Skeletal muscle tissue (tissue), 4 donors: Measurements from ENCODE around the gene HIGD1A. TPM values are rescaled to one million over a fixed set of nuclear protein-coding genes. Genes with fewer than 3 reads are reported as not detected.
A peak's percentile ranks its signal among the peaks of the same experiment; 100 is the strongest.

Experiments
- H3K27ac ChIP-seq: one replicate; pipeline ENCODE4 v1.7.0; 2013; ENCODE audit warnings: mild to moderate bottlenecking, low read depth, low read length, inconsistent platforms
- H3K27me3 ChIP-seq, 3 donors: one replicate each; pipeline ENCODE4 v1.7.0; 2013; ENCODE audit warnings: low read length in 3 of 3; ENCODE audit not compliant: control insufficient read depth in 3 of 3, insufficient read depth in 3 of 3
- H3K36me3 ChIP-seq, 3 donors: one replicate each; pipeline ENCODE4 v1.7.0; 2013; ENCODE audit warnings: low read length in 3 of 3; ENCODE audit not compliant: control insufficient read depth in 3 of 3, insufficient read depth in 3 of 3
- H3K4me1 ChIP-seq, 3 donors: one replicate each; pipeline ENCODE4 v1.7.0; 2013; ENCODE audit warnings: low read length in 3 of 3, mild to moderate bottlenecking in 3 of 3; ENCODE audit not compliant: control insufficient read depth in 3 of 3, insufficient read depth in 3 of 3
- H3K4me3 ChIP-seq, 3 donors: one replicate each; pipeline ENCODE4 v1.7.0; 2013; ENCODE audit warnings: low read length in 3 of 3
- H3K9ac ChIP-seq, 3 donors: one replicate each; pipeline ENCODE4 v1.7.0; 2013; ENCODE audit warnings: low read length in 3 of 3, mild to moderate bottlenecking in 3 of 3, moderate library complexity in 2 of 3, low read depth in 1 of 3
- H3K9me3 ChIP-seq, 3 donors: one replicate each; pipeline ENCODE4 v1.7.0; 2013; ENCODE audit warnings: low read length in 3 of 3; ENCODE audit not compliant: control insufficient read depth in 3 of 3
- total RNA-seq: library from RNA; depleted of rRNA; stranded (reverse); fragments of >200 nt; gene quantifications from one replicate; pipeline ENCODE4 v1.2.3, GENCODE V29; 2014
- donor health status: Osteomylitis.

HIGD1A gene
- total RNA-seq, 1 donor from 2014 or later = 63.7 TPM

DNA sequence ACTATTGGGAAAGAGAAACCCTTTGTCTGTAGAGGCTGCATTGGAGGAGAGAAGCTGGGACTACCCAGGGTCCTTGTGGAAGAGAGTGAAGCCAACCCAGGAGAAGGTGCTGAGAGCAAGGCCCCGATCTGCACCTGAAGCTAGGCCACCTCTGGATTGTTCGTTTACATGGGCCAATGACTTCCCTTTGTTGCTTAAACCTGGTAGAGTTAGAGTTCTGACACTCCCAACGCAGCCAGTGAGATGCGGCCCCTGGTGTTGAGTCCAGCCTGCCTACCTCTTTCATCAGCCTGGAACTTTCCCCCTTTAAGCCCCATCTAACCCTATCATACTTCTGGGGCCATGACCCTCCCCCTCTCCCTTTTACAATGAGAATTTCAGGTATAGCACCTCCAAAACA lies 62.0 kb downstream of the HIGD1A start:
- no peaks in the 10 kb centered on the region for H3K36me3 ChIP-seq
- no peaks in the 10 kb centered on the region for H3K9me3 ChIP-seq
- no peak overlapping the region for H3K9ac ChIP-seq
- H3K4me3 ChIP-seq = no peak overlapping the region
- peaks cover 38 to 64% (median 50%) of the 10 kb centered on the region in 3 donors for H3K4me1 ChIP-seq
- peak overlapping the region; percentile 98 for H3K27ac ChIP-seq
- no peaks in the 10 kb centered on the region for H3K27me3 ChIP-seq

DNA sequence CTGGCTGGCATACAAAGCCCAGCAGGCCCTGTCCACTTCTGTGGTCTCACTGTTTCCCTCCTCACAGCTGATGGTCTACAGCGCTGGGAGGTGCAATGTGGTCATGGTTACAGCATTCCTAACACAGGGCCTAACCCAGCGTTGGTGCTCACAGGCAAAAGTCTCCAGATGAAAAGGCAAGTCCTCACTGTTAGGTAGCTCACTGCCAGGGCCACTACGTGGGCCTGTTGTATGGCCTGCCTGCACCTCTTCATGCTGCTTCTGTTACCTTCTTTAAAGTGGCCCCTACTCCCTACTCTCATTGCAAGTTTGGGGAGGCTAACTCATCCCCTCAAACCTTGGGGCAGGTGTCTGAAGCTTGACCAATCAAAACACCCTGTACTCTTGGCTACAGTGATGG lies 62.5 kb downstream of the HIGD1A start:
- Histone ChIP-seq H3K4me3 (no peak overlapping the region), H3K36me3 (no peaks in the 10 kb centered on the region), H3K9me3 (no peaks in the 10 kb centered on the region), H3K27me3 (no peaks in the 10 kb centered on the region), H3K27ac (peak overlapping the region; percentile 98), H3K4me1 (peaks cover 38 to 60% (median 46%) of the 10 kb centered on the region in 3 donors), H3K9ac (no peak overlapping the region)

DNA sequence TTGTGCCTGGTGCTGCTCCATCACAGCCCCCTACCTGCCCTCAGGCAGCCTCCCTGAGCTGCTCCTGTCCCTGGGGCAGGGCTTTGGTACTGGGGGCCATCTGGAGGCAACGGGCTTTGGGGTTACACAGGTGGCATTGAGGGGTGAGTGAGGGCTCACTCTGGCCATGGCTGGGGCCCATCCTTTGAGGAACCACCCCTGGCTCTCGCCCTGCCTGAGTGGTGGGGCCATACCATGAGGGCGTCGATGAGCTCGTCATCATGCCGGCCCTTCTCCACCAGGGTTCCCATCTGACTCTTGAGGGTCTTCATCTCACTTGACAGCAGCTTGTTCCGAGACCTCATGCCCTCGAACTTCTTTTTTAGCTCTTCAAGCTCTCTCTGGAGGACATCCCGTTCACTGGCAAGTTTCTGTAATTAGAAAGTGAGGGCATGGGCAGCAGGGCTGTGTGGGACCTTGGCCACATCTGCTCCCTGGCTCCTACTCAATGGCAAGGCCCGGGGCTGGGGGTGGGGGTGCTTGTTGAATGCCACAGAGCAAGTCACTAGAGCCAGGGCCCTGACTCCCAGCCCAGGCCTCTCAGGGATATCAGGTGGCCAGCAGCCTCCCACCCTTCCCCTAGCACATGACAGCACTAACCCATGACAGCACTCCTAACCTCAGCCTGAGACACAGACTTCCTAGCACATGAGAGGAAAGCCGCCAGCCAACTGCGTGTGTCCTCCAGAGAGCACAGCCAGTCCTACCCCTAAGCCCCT lies 64.7 kb downstream of the HIGD1A start:
- peak overlapping the region; percentile 71 to 78 (median 74) for H3K9ac ChIP-seq
- no peaks in the 10 kb centered on the region for H3K9me3 ChIP-seq
- peak overlapping the region in 2 of 3 donors; percentile 8 to 56 for H3K4me3 ChIP-seq
- peak overlapping the region; percentile 98 for H3K27ac ChIP-seq
- no peaks in the 10 kb centered on the region for H3K27me3 ChIP-seq
- peaks cover 25 to 48% (median 34%) of the 10 kb centered on the region in 3 donors for H3K4me1 ChIP-seq
- no peaks in the 10 kb centered on the region for H3K36me3 ChIP-seq

DNA sequence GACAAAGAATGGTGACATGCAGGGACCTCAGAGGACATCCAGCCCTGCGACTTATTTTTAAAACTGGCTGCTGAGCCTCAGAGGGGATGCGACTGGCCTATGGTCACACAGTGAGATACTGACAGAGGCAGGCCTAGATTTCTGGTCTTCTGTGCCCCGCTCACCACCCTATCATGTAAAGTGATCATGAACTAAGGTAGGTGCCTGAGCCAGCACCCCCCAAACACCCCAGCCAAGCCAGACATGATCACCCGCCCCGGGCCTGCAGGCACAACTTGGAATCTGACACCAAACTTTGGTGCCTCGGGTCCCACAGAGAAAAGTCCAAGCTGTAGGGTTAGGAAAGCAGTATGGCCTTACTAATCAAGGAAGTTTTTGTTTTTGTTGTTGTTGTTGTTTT lies 67.8 kb downstream of the HIGD1A start:
- Histone ChIP-seq H3K9me3 (no peaks in the 10 kb centered on the region), H3K4me1 (peaks cover 27 to 49% (median 41%) of the 10 kb centered on the region in 3 donors), H3K36me3 (no peaks in the 10 kb centered on the region), H3K4me3 (no peak overlapping the region), H3K27ac (peak overlapping the region; percentile 7), H3K9ac (peak overlapping the region in 1 of 3 donors; percentile 45), H3K27me3 (no peaks in the 10 kb centered on the region)

DNA sequence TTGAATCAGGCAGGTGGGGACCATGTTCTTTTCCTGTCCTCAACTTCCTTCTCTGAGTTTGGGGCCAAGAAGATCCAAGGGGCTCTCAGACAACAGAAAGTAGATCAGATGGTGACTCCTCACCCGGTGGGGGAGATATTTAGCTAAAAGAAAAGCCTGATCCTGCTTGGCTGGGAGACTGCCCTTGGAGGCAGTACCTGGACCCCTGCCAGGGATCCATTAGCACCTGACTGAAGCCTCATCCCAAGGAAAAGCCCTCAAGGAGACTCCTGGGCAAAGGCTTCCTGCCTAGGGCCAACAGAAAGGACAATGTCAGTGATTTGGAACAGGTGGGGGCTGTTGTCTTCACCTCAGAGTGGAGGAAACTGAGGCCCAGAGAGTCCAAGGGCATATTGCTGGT lies 68.2 kb downstream of the HIGD1A start:
- no peak overlapping the region for H3K4me3 ChIP-seq
- H3K27ac ChIP-seq = peak overlapping the region; percentile 7
- H3K9me3 ChIP-seq = no peaks in the 10 kb centered on the region
- H3K9ac ChIP-seq = peak overlapping the region in 1 of 3 donors; percentile 45
- H3K27me3 ChIP-seq = no peaks in the 10 kb centered on the region
- peaks cover 27 to 50% (median 39%) of the 10 kb centered on the region in 3 donors for H3K4me1 ChIP-seq
- no peaks in the 10 kb centered on the region for H3K36me3 ChIP-seq

DNA sequence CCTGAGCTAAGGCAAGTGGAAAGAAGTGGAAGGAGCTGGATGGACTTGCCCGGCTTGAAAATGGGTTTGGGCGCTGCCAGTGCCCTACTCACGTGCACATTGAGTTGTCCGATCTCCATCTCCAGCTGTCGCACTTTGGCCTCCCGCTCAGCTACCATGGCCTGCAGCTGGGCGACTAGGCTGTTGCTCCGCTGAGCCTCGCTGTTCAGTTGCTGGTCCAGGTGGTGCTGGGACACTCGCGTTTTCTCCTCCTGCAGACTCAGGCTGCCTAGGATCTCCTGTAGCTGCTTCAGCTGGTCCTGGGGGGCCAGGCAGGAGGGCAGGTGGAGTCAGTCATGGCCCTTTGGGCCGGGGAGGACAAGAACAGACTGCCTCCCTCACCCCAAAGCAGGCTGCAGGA lies 68.7 kb downstream of the HIGD1A start:
- no peaks in the 10 kb centered on the region for H3K36me3 ChIP-seq
- no peak overlapping the region for H3K27ac ChIP-seq
- no peak overlapping the region for H3K4me3 ChIP-seq

DNA sequence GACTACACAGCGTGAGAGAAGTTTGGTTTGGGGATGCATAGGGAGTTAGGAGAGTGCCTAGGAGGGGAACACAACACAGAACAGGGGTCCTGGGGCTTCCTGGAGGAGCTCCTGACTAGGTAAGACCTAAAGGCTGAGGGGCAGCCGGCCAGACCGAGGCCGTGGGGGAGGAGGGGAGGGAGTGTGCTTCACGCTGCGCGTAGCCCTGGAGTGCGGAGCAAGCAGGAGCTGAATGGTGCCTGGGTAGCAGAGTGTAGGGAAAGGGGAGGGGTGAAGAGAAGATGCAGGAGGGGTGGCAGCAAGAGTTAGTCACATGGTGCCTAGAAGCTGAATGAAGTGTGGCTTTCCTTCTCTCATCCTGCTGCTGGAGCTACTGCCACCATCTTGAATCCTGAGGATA lies 69.3 kb downstream of the HIGD1A start:
- Histone ChIP-seq H3K27me3 (no peaks in the 10 kb centered on the region), H3K4me1 (peaks cover 28 to 50% (median 39%) of the 10 kb centered on the region in 3 donors), H3K4me3 (no peak overlapping the region), H3K9ac (no peak overlapping the region), H3K9me3 (no peaks in the 10 kb centered on the region), H3K27ac (no peak overlapping the region), H3K36me3 (no peaks in the 10 kb centered on the region)

More for the DNA sequence above, 68.7 kb downstream of the HIGD1A start:
- no peaks in the 10 kb centered on the region for H3K9me3 ChIP-seq
- H3K27me3 ChIP-seq = no peaks in the 10 kb centered on the region
- no peak overlapping the region for H3K9ac ChIP-seq
- peaks cover 28 to 50% (median 39%) of the 10 kb centered on the region in 3 donors for H3K4me1 ChIP-seq

DNA sequence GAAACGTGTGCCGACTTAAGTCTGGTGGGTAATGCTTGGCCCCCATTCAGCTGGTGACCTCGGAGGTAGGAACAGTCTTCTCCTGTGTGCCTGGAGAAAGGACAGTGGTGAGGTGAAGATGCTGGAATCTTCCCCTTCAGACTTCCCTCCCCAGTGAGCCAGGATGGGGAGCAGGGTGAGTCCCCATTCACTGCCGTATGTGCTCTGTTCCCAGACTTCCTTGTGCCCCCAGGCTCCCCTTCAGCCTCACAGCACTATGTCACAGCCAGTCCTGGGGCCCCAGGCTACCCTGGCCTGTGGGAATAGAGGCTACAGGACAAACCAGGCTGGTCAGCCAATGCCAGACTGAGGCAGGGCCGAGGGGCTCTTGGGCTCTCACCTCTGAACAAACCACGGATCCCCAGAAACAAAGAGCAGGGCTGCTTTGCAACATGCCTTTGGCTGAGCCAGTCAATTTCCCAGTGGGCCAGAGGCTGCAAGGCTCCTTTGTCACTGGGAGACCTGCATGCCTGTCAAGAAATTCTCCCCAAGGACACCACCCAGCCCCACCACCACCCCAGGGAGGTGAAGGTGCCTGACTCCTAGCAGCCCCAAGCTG lies 69.9 kb downstream of the HIGD1A start:
- no peaks in the 10 kb centered on the region for H3K9me3 ChIP-seq
- H3K4me3 ChIP-seq = no peak overlapping the region
- H3K27ac ChIP-seq = no peak overlapping the region
- no peaks in the 10 kb centered on the region for H3K27me3 ChIP-seq
- no peaks in the 10 kb centered on the region for H3K36me3 ChIP-seq
- H3K9ac ChIP-seq = no peak overlapping the region
- H3K4me1 ChIP-seq = peaks cover 30 to 53% (median 42%) of the 10 kb centered on the region in 3 donors

DNA sequence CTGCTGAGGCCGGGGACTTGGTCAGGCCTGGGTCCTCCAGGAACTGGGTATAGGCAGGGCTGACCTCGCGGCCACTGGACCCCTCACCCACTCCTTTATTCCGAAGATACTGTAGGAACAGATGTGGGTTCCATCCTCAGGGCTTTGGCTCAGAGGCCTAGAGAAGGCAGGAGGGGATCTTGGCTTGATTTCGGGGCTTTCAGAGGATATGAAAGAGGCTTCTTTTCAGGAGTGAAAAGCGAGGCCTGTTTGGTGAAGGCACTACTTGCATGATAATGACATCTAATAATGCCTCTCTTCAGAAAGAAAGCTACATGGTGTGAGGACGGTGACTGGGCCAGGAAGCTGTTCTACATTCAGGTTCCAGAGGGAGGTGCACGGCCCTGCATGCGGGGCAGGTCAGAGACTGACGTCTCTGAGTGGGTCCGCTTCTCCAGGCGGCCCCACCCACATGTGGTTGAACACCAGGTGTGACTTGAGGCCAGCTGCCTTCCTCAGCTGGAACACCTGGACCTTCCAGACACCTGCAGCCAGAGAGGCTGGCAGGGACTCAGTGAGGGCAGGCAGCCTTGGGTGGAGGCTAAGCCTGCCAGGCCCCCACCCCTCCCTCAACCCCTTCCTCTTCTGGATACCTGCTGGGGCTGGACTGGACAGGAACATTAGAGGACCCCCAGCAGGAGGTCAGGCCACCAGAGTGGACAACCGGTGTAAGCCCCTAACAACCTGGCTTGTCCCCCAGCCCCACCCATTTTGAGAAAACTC lies 70.6 kb downstream of the HIGD1A start:
- H3K9me3 ChIP-seq = no peaks in the 10 kb centered on the region
- H3K27me3 ChIP-seq = no peaks in the 10 kb centered on the region
- peak overlapping the region in 1 of 3 donors; percentile 25 for H3K9ac ChIP-seq
- no peak overlapping the region for H3K4me3 ChIP-seq
- H3K4me1 ChIP-seq = peaks cover 31 to 56% (median 42%) of the 10 kb centered on the region in 3 donors
- H3K27ac ChIP-seq = no peak overlapping the region
- no peaks in the 10 kb centered on the region for H3K36me3 ChIP-seq
